GM18508 (cell line): Measurements from ENCODE around the gene PPP1R16B.
"Not testable (repeated sequence)": the region's sequence is repeated elsewhere in the genome, so short reads cannot be mapped to it uniquely, and the experiment has no call there.

Experiments
- ATAC-seq: cut with Tn5 transposase; IDR thresholded peaks from one replicate; pipeline ENCODE4 v1.9.1; 2021; ENCODE audit warnings: moderate number of reproducible peaks; ENCODE audit not compliant: insufficient read depth, unreplicated experiment

The PPP1R16B gene

DNA sequence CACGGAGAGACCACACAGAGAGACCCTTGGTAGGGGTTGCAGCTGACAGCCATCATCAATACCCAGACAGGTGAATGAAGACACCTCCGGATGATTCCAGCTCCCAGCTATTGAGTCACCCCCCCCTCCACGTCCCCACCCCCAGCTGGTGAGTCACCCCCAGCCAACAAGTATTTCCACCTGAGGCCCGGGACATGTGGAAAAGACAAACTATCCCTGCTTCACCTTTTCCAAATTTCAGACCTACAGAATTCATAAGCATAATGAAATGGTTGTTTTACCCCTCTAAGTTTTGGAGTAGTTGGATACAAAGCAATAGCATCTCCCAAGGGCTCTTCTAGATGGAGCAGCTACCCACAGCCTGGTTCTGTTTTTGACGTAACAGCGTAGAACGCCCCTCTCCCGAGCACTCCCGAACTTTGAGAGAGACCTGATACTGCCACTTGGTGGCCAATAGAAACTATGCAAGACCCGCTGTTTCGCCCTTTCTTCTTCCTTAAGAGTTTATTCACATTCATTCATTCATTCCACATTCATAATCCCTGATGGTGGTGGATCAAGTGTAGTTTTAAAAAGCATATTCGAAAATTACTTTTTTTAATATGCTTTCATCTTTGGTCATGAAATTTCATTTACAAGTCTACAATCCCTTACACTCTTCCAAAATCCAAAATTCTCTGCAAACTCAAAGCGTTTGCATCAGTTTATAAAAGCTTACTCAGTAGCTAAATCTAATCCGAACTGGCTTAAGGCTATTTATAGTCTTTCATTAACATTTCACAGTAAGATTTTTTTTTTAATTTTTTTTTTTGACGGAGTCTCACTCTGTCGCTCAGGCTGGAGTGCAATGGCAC, 15.1 kb upstream of the PPP1R16B start:
- ATAC-seq = no peak

DNA sequence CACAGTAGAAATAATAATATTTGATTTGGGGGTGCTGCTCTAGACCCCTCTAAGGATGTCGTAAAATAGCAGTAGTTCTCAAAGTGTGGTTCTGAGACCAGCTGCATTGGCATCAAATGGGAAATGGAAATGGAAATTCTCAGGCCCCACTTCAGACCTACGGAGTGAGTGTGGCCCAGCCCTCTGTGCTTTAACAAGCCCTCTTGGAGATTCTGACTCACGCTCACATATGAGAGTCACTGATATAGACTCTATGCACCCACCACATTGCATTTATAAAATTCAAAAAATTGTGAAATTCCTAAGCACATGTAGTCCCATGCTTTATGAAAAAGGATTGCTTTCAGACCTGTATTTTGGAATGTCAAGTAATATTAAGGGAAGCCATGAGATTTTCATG, 14.2 kb upstream of the PPP1R16B start:
- ATAC-seq = no peak

DNA sequence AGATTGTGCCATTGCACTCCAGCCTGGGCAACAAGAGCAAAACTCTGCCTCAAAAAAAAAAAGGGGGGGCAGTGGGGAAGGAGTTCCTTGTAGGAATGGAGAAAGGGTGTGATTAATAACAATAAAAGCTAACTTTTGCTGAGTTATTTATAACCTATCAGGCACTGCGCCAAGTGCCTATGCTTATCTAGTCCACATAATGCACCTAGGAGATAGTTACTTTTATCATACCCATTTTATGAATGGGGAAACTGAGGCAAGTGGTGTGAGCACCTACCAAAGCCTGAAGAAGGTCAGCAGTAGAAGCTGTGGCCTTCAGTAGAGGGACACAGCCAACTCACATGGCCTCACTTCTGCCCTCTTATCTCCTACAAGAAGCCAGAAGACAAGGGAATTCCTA, 13.6 kb upstream of the PPP1R16B start:
- no peak for ATAC-seq

DNA sequence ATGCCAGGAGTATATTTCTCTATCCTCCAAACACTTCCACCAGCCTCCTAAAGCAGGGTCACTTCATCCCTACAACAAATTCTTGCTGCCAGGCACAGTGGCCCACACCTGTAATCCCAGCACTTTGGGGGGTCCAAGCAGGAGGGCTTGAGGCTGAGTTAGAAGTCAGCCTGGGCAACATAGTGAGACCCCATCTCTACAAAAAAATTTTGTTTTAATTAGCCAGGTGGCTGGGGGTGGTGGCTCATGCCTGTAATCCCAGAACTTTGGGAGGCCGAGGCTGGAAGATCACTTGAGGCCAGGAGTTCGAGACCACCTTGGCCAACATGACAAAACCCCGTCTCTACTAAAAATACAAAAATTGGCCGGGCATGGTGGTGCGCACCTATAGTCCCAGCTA, 11.4 kb upstream of the PPP1R16B start:
- not testable (repeated sequence) for ATAC-seq

DNA sequence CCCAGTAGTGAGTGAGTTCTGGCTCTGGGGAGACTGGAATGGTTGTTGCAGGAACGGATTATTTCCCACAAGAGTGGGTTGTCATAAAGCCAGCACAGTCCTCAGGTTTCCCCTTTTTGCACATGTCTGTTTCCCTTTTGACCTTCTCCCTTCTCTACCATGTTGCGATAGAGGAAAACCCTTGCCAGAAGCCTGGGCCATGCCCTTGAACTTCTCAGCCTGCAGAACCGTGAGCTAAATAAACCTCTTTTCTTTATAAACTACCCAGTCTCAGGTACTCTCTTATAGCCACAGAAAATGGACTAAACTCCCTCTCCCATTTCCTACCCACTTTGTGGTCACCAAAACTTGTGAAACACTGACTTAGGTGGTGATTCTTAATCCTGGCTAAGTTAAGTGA, 7.2 kb upstream of the PPP1R16B start:
- ATAC-seq = no peak

DNA sequence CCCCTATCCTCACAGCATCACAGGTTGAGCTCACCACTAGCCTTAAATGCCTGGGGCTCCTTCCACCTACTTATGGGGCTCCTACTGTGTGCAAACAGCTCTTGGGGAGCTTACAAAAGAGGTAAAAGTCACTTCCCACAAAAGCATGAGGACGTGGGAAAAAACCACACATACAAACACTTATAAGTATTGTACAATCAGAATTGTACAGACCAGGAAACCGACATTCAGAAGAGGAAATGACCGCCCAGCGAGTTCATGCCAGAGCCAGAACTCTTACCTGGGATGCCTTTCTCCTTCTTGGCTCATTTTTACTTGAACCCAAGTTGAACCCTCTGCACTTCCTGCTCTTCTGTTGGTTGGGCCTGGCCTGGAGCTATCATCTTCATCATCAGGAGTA, 6.3 kb upstream of the PPP1R16B start:
- no peak for ATAC-seq

DNA sequence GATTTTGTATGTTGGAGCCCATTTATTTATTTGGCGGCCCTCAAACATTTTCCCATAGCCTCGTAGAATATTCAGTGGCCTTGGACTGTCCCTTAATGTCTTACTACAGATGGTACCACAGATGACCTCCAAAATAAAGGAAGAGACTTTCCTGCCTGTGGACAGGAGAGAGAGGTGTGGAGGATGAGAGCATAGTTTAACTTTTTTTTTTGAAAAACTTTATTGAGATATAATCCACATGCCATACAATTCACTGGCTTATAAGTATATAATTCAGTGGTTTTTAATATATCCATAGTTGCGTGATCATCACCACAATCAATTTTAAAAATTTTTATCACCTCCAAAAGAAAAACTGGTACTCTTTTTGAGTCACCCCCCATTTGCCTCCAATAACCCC, 4.6 kb upstream of the PPP1R16B start:
- ATAC-seq = no peak

DNA sequence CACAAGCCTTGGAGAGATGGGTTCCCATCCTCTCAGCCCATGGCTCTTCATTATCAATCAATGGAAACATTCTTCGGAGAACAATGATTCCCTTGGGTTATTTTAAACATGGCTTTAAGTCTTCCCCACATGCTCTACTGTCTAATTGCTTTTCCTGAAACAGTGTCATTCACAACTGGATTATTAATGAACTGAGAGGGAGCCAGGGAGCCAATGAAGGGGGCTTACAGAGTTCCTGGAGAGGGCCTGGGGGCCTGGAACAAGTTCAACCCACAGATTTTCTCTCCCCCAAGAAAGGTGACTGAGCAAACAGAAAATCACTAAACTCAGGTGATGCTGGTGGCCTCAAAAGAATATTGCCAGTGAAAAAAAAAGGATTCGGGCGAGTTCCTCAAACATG, 1.3 kb upstream of the PPP1R16B start:
- ATAC-seq = no peak

DNA sequence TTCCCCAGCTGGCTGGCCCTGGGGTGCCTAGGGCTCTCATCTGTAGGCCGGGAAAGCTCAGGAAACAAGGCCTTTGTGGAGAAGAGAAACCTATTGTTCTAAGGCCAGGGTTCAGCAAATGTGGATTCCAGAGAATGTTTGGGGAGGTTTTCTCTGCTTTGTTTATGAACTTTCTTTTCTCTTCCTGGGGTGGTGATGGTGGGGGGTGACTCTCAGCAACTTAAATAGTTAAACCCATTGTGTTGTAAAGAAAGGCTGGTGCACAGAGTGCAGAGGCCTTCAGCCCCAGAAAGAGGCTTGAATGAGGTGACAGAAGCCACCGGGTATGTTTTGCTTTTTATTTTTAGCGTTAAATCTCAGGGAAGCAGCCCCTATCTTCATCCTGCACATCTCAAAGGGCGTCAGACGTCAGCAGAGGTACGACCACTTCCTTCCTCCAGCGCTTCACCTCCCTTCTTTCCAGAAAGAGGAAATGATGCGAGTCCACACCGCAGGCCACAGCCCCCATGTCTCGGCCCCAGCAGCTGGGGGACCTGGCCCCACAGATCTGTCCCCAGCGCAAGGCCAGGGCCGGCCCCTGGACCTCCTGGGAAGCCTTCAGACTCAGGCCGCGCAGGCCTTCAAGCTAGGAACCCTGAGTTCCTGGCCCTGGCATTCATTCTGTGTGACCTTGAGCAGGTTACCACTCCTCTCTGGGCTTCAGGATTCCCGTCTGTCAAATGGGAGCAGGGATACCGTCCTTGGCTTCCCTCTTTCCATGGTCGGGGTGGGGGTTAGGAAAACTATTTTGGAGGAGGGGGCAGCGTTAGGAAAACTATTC, 605 bp upstream of the PPP1R16B start:
- no peak for ATAC-seq

DNA sequence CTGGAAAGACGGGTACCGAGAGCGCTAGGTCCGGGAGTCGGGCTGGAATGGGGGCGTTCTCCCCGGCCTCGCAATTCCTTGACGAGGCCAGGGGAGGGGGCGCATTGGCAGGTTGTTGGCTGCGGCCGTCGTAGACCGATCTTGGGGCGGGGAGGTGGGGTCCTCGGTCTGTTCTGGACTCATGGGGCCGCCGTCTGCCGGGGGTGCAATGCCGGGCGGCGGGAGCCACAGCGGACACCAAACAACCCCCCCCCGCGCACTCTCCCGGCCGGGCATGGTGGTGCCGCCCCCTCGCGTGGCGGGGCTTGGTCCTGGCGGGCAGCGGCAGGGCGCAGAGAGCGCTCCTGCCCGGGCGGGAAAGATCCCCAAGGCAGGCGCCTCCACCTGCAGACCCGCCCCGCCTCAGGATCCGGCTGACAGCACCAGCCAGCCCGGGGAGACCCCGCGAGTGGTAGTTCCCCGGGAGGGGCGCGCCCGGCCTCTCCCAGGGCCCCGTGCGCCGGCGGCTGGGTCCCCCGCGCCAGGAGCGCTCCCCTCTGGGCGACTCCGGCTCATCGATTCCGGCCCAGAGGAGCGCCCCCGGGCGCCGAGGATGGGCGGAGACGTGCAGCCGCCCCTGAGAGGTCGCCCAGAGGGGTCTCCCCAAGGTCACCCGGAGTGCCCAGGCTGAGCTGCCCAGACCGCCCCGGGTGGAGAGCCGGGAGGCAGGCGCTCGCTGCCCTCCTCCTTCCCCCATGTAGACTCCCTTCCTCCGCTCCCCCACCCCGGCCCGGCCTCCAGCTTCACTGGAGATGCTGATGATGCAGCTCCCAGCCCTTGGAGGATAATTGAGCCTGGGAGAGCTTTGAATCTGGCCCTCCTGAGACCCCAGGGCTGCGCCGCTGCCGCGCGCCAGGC, 709 bp downstream of the PPP1R16B start:
- ATAC-seq = no peak

DNA sequence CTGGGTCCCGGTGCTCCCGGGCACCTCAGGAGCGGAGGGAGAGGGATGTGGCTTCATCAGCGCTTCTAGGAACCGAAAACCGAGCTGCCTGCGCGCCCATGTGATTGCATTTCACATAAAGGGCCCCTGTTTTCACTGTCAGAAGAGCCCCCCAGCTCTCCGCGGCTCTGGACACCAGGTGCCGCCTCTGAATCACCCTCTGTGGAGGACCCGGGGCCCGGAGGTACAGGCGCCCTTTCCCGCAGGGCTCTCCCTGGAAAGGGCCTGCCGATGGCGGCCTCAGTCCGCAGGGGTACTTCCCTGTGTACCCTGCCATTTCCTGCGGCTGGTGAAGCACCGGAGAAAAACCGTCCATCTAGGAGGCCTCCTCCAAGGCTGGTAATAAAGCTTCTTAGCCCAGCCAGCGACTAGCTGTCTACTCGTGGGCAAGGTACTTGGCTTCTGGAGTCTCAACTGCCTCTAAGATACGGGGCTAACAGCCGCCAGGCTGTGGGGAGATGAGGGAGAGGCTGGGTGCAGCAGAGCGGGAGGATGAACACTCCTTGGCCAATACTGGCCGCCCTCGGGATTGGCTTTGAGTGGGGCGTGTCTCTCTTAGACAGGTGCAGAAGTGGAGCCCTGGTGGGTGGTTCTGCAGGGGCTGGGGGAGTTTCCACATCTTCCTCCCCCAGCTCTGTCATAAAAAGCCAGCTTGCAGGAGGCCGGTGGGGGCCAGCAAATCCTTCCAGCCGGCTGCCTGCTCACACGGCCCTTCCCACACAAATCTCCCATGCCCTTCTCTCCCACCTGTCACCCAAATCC, 1.6 kb downstream of the PPP1R16B start:
- ATAC-seq = no peak

DNA sequence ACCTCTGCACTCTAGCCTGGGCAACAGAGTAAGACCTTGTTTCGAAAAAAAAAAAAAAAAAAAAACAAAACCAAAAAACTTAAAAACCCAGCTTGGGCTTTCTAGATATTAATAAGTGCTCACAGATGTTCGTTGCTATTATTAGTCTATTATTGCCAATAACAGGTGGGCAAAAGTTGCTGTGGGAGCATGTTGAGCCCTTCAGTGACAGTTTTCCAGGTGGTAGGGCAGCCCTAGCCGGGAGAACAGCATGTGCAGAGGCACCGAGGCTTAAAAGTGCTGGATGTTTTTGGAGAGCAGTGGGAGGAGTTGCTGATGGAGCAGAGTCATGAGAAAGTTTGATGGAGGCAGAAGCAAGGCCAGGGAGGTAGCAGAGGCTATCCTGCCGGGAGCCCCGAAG, 4.4 kb downstream of the PPP1R16B start:
- ATAC-seq = no peak

DNA sequence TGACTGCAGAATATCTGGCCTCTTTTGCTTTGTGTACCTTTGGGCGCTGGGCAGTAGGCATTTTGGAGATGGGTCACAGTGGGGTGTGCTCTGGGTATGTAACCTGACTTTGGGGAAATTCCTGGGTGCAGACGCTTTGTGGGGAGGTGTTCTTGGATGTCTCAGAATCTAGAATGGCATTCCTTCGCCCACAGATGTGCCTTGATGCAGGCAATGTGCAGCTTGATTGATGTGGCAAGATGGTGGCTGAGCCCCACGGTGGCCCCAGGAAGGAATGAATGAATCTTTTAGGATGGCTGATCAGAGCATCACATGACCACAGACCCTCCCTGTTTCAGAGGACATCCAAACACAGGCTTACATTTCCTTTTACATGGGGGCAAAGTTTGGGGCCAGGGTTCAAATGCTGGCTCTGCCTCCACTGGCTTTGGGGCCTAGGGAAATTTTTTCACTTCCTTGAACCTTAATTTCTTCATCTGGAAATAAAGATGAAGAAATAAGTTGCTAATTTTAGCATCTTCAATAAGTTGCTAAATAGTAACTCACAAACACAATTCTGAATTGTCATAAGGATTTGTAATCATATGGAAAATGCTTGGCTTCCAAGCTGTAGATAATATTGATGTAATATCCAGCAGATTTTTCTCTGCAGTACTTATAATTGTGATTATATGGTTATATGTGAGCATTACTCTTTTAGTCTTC, 5.6 kb downstream of the PPP1R16B start:
- ATAC-seq = no peak

DNA sequence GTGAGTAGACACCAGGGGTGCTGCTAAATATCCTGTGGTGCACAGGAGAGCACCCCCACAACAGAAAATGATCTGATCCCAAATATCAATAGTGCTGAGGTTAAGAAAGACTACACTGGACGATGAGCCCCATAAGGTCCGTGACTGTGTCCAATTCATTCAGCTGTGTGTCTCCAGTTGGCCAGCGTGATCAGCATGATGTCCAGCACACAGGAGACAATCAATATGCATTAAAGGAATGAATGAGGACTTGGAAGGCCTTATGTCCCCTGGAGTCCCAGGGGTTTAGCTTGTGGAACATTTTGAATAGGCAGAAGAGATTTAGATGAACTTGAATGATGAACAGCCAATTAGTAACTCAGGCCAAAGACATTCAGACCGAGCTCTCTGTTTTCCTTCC, 6.3 kb downstream of the PPP1R16B start:
- no peak for ATAC-seq

DNA sequence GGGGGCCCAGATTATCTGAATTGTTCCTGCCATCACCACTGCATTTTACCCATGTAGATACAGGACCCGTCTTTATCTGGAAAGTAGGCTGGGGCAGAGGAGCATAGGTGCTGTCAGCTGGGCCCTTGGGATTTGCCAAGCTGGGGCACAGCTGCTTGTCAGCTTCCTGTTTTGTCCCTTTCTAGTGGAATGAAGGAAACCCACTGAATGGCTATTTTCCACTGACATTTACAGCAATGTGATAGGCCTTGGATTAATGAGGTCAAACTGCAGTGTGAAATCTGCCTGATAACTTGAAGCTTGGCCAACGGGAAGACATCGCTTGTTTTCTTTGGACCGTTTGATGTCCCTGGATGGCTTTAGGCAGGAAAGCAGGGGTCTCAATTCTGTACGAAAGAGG, 6.7 kb downstream of the PPP1R16B start:
- no peak for ATAC-seq

DNA sequence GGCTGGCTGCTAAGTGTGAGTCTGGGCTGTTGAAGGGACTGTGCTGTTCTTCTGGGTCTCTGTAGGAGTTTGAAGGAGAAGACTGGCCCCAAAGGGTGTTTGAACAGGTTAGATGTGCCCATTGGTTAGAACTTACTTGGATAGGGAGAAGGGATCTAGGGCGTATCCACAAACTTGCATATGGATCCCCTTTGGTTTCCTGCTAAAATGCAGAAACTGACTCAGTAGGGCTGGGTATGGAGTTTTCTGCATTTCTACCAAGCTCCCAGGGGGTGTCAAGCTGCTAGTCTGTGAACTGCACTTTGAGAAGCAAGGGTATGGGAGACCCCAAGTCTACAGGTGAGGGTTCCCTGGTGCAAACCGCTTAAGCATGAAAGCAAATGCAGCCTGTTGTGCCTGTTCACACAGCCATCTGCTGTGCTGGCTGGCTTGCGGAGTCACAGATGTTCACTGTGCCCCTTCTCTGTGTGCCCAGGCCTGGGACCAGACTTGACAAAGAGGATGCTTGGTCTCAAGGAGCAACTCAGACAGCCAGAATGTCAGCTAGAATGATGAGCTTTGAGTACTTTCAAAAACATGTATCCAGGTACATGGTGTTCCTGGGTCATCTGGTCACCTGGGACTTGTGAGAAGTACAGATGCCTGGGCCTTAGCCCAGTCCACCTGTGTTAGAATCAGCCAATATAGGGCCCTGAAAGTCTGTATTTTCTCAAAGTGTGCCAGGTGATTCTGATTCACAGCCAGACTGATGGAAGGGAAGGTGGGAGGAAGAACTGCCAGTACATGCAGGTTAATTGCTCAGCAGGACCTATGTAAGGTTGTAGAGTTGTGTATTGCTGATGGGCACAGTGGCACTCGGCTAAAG, 7.4 kb downstream of the PPP1R16B start:
- ATAC-seq = no peak

DNA sequence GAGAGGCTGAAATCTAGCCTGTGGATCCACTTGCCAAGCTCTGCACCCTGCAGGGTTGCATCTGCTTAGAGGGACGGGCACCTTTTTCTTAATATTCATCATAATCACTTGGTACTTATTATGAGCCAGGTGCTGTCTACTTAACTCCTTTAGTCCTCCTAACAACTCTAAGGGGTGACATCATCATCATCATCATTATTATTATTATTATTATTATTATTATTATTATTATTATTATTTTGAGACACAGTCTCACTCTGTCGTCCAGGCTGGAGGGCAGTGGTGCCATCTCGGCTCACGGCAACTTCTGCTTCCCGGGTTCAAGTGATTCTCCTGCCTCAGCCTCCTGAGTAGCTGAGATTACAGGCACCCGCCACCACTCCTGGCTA, 8.1 kb downstream of the PPP1R16B start:
- not testable (repeated sequence) for ATAC-seq

DNA sequence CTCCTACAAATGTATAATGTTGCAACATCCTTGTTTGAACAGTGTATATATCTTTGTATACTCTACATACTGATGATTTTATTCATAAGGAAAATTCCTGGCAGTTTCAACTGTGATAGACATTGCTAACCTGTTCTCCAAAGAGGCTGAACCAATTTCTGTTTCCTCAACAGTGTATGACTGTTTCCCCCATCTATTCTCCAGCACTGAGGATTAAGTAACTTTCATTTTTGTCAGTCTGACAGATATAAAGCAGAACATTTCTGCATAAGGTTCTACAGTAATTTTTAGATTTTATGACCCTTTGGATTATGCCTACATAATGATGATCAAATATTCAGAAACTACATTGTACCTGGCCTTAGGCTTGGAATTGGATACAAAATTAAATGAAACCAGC, 9.9 kb downstream of the PPP1R16B start:
- no peak for ATAC-seq
